GM18870 (cell line): ENCODE measurements around the gene FAR2.
"Not testable (repeated sequence)": the region's sequence is repeated elsewhere in the genome, so short reads cannot be mapped to it uniquely, and the experiment has no call there.

Experiments
- ATAC-seq: cut with Tn5 transposase; IDR thresholded peaks from one replicate; pipeline ENCODE4 v1.9.1; 2021; ENCODE audit warnings: moderate library complexity; ENCODE audit not compliant: unreplicated experiment

Gene FAR2

DNA sequence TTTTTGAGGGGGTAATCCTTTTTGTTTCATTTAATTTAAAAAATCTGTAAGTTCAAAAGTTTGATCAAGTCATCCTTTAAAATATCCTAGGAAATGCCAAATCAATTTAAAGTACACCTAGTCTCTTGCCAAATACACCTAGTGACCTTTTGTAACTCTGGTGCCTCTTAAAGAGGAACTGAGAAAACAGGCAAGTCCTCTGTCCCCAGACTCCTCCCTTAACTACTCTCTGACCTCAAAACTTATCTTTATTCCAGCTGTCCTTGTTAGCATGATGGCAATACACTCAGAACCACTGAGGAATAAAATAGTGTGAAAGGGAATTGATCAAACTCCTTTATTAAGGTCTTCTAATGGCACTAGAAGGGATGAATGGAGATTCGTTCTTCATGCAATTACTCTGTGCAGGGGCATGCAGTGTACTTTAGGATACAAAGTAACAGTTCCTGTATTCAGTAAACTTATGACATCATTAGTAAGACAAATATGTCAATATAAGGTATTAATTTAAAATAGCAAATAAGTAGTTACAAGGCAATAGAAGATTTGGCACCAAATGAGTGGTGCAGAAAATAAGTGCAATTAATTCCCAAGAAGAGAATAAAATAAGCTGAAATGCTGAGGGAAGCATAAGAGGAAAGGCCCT is 3.3 kb downstream of the FAR2 start:
- ATAC-seq, result peak; percentile 83

DNA sequence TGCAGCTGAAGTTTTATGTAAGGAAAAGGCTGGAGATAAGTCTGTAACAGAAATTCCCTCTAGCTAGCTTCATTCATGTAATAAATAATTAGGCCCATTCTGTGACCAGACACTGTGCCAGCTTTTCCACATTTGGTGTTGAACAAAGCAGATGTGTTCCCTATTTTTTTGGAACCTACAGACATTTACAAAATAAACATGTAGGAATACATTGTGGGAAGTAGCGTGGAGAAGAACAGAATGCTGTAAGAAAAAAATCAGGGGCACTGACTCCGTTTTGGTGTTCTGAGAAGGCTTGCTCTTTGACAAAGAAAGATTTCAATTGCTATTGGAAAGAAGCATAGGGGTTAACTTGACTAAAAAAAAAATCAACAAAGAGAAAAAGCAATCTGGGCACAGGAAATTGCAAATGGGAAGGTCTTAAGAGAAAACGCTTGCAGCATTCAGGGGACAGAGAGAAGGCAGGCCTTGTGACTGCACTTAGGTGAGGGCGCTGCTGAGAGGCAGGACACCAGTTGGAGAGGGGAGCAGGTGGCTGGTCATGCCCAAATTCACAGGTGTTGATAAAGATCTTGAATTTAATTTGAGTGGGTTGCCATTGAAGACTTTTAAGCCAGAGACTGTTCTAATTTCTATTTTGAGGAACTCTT is 4.0 kb downstream of the FAR2 start:
- no peak for ATAC-seq

GRCh38 chr12:29155079-29155478 is 6.0 kb downstream of the FAR2 start:
- peak; percentile 40 for ATAC-seq

GRCh38 chr12:29157486-29157946 is 8.4 kb downstream of the FAR2 start:
- ATAC-seq, result no peak

GRCh38 chr12:29158115-29158763 is 9.2 kb downstream of the FAR2 start:
- no peak for ATAC-seq

DNA sequence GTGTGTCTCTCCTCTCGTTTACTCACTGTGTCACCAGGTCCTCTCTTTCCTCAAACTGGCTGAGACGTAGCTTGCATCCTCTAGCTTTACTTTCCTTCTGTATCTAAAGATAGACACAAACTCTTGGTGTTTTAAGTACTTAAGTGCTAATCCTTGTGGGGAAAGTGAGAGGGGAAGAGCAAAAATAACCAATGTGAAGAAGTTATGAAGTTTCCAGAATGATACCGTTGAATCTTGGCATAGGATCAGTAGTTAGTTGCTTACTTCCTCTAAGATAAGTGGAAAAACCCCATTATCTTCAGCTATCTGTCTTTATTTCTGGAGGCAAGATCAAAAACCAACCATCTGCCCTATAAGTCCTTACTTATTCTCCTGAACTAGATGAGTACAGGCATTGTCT is 10.6 kb downstream of the FAR2 start:
- no peak for ATAC-seq

DNA sequence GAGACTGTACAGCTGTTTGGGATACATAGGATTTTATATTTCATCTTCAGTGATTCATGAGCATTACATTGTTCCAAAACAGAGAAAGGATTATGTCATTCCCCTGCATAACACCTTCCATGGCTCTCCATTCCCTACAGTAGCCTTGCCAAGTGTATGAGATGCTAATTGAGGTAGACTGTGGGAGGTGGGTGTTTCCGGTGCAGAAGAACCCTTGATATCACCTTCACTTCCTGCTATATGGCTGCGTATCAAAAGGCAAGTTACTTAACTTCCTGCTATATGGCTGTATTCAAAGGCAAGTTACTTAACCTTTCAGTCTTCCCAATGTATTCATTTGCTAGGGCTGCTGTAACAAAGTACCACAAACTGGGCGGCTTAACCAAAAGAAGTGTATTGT is 11.2 kb downstream of the FAR2 start:
- no peak for ATAC-seq

GRCh38 chr12:29163146-29163545 is 14.1 kb downstream of the FAR2 start:
- no peak for ATAC-seq

- peak; percentile 100 for ATAC-seq
Measured at GRCh38 chr12:29164477-29165393, 15.7 kb downstream of the FAR2 start.

DNA sequence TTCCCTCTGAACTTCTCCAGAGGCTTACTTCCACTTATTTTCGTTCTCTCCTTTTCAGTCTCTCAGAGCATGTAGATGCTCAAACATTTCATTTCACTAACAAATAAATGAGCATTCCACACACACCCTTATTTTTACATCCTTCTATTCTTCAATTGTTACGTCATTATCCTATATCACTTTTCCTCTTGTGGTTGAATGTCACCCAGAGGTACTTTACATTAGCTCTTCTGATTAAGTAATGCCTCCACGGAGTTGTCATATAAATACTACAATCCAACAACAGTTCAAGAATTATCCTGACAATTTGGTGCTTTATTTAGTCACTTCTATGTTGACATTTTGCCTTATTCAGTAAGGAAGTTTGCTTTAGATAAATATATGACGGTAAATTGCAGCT is 18.4 kb downstream of the FAR2 start:
- no peak for ATAC-seq

GRCh38 chr12:29167988-29168387 is 18.9 kb downstream of the FAR2 start:
- no peak for ATAC-seq

DNA sequence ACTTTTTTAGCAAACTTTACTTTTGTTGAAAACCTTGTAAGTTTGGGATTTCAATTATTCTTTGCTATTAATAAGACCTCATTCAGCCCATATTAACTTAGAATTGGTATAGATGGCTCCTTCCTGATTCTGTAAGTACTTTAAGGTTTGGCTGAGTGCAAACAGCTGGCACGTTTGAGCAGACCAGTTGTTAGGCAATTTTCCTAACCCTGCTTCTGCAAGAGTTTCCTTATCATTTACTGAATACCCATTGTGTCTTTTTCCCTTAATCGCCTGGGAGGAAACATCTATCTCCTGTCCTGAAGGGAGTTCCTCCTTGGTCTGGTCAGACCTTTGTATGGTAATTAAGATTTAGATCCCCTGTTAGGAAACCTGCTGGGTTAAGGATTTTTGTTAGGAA is 20.9 kb downstream of the FAR2 start:
- not testable (repeated sequence) for ATAC-seq

DNA sequence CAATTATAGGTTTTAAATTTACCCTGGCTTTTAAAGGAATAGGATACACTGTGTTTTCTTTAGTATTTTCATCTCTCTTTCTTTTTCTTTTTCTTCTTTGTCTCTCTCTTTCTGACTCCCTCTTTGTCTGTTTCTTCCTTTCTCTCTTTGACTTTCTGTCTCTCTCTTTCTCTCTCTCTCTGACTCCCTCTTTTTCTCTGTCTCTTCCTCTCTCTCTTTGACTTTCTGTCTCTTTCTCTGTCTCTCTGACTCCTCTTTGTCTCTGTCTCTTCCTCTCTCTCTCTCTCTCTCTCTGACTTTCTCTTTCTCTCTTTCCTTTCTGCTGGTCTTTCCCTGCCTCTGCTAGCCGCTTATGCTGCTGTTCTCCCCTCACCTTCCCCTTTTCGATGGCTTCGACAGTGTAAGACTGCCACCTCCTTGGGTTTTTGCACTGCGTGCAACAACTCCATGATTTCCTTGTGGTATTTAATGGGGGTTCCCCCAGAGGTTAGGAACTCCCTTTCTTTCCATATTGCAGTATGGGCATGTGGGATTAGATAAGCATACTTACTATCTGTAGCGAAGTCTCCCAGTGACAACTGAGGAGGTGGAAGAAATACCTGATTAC is 21.5 kb downstream of the FAR2 start:
- not testable (repeated sequence) for ATAC-seq

GRCh38 chr12:29171421-29172258 is 22.6 kb downstream of the FAR2 start:
- ATAC-seq, result no peak

DNA sequence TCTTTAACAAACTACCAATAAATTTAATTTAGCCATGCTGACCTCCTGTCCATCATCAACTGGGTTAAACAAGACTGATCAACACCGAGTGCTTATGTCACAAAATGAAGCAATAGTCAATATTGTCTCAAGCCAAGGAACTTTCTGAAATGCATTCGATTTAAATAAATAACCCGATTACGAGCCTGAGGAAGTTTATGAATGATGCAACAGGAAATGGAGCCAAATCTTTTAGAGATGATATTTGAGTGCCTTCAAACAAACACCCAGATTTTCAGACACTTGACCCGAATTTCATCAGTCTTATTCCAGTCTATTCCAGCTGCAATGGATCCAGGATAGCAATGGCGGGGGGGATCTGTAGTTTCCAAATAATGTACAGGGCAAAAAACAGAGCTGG is 27.9 kb downstream of the FAR2 start:
- no peak for ATAC-seq

DNA sequence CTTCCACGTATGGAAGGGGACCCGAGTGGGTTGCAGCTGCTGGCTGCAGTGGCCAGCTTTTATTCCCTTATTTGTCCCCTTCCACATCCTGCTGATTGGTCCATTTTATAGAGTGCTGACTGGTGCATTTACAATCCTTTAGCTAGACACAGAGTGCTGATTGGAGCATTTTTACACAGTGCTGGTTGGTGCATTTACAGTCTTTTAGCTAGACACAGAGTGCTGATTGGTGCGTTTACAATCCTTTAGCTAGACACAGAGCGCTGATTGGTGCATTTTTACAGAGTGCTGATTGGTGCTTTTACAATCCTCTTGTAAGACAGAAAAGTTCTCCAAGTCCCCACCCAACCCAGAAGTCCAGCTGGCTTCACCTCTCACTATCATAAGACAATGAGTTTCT is 33.2 kb downstream of the FAR2 start:
- not testable (repeated sequence) for ATAC-seq

- ATAC-seq, result no peak
Measured at GRCh38 chr12:29187756-29188155, 38.7 kb downstream of the FAR2 start.

- ATAC-seq, result no peak
Measured at GRCh38 chr12:29191267-29191850, 42.3 kb downstream of the FAR2 start.

DNA sequence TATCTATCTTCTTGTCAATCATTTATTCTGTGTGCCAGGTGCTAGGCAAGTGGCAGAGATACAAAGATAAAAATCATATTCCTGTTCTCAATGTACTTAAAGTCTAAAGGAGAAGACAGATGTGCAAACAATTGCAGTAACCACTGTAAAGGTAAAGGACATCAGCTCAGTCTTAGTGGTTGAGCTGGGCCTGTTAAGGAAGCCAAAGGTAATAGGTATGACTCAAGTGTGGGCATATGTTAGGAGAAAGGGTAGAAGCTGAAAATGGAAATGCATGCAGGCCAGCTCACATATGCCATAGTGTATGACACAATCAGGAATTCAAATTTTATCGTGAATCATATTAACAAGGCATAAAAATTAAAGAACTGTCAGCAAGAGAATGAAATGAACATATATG is 49.8 kb downstream of the FAR2 start:
- ATAC-seq, result no peak

DNA sequence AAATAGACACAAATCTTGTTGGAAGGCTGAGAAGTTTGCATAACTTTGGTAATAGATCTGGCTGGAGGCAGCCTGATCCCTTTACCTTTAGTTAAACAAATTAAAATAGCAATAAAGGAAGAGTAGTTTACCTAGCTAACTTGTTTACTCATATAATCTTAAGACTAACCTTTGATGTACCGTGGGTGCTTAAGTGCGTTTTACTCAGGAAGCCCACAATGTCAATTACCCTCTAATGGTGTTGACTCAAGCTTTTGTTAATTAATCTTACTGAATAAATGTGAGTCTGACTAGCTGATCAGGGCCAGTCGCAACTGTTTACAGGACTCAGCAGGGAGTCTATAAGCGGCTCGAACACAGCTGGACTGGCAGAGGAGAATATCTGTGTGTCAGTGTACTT is 51.5 kb downstream of the FAR2 start:
- ATAC-seq, result no peak
